Fibroblast of skin of left quadriceps (primary cell): ENCODE measurements around the gene ZNF688.

ENCODE experiments used
- DNase-seq, 2 experiments: peaks; one replicate each; pipeline ENCODE4 v3.0.0-alpha.2; 2013; ENCODE audit warnings: low read depth in 2 of 2

The ZNF688 gene

DNA sequence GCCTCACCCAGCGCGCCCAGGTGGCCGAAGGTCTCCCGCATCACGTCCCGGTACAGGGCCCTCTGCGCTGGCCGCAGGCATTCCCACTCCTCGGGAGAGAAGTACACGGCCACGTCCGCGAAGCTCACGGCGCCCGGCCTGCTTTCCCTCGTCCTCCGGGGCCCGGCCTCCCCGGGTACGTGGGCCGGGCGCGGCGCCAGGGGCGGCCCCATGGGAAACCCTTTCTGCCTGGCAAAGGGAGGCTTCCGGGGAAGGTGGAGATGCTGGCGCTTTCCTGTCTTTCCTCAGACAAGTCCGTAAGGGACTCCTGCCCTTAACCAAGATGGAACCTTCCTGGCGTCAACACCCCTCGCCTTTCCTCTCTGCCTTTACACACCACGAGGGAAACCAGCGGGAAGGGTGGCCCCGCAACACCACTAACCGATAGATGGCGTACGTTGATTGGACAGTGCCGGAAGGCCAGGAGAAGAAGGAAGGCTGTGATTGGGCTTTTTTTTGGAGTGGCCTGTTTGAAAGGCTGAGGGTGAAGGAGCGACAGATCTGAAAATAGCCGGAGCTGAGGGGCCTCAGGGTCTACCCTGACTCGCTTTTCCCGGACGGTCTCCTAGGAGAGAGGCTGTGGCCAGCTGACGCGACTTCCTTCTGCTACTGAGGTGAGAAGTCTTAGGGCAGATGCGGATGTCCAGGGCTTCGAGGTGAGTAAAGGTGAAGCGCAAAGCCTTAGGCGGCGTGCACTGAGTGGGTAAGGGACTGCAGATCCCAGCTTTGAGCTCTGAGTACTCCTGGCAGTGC lies 14.1 kb upstream of the ZNF688 start, which contains the start of gene ZNF785:
TSS of gene ZNF785 (minus strand) at position 298 of the 792 bp plus-strand sequence. CDS start at position 212, 86 bp downstream.
- peak; percentile 98 to 99 for DNase-seq

DNA sequence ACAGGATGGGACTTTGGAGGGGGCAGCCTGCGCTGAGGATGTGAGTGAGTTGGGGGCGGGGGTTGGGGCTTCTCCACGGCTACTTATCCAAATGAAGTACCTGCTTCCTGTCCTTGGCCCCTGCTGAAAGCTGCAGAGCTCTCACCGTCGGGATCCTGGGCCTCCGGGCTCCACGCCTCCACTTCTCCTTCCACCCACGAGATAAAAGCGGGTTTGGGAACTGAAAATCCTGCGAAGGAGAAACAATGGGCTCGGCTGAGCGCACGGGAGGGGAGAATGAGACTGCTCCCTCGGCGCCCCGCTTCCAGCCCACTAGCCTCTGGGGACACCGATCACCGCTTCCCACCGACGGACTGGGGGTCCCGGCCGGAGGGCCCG lies 13.5 kb upstream of the ZNF688 start:
- DNase-seq = no peak

DNA sequence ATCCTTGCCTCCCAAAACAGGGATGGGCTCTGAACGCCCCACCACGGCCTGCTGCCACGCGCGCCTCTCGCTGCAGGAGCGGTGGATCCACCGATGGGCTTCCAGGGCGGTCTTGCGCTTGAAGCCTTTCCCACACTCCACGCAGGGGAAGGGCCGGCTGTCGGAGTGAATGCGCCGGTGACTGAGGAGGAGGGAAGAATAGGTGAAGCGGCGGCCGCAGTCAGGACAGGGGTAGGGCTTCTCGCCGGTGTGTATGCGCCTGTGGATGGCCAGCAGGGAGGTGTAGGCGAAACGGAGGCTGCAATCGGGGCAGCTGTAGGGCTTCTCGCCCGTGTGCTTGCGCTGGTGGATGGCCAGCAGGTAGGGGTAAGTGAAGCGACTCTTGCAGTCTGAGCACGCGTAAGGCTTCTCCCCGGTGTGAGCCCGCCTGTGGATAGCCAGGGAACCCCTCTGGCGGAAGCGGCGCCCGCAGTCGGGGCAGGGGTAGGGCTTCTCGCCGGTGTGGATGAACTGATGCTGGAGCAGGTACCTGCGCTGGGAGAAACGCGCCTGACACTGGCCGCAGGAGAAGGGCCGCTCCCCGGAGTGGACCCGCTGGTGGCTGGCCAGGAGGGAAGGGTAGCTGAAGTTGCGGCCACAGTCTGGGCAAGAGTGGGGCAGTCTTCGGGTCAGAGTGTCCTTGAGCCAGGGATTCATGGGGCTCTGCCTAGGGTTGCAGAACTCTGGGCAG lies 11.3 kb upstream of the ZNF688 start:
- DNase-seq = no peak

DNA sequence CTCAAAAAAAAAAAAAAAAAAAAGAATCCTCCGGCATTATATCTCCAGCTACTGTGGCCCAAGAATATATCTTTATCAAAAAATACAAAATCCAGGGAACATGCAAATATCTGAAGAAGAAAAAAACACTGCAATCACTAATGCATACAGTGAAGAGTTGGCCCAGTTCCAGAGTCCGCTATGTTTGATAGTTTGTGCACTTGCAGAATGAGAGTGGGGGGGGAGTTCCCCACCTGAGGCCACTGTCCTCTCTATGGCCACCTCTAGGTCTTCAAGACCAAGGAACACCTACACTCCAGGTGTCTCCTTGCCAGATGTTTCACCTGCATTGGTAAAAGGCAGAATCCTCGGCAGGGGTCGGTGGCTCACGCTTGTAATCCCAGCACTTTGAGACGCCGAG lies 9.9 kb upstream of the ZNF688 start:
- DNase-seq = no peak

DNA sequence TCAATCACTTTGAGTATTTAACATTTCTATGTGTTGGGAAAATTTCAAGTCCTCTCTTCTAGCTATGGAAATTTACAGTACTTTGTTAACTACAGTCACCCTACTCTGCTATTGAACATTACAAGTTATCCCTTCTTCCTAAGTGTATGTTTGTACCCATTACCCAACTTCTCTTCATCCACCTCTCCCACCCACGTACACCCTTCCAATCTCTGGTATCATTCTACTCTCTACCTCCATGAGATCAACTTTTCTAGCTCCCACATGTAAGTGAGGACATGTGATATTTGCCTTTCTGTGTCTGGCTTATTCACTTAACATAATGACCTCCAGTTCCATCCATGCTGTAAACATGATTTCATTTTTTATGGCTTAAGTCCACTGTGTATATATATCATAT lies 3.2 kb upstream of the ZNF688 start:
- no peak for DNase-seq

DNA sequence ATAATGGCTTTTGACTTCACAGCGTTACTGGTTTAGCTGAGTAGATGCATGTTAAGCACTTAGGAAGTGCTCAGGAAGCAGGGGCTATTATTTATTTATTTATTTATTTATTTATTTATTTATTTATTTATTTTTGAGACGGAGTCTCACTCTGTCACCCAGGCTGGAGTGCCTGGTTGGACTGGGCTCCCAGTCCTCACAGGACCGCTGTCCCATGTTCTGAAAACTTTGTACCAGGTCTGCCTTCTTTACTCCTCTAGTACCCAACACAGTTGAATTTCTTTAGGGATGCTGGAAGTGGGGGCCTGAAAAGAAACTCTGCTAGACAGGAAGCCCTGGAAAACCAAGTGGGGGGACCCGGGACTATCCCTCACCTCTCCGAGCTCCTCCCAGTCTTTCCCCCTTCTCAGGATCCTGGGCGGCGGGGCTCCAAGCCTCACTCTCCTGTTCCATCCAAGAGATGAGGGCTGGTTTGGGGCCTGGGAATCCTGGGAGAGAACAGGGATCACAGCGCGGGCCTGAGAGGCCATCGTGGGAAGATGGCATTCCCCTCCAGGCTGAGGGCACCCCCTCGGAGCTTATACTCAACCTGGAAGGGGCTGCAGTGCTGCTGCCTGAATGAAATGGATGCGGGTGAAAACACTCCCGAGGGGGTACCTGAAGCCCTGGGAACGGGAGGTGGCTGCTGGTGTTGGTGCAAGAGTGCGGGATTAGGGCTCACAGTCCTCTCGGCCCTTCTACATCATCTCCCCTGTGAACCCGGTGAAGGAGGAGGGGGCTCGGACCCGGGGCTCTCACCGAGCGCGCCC lies 674 bp downstream of the ZNF688 start:
- peak in 1 of 2 experiments; percentile 4 for DNase-seq

DNA sequence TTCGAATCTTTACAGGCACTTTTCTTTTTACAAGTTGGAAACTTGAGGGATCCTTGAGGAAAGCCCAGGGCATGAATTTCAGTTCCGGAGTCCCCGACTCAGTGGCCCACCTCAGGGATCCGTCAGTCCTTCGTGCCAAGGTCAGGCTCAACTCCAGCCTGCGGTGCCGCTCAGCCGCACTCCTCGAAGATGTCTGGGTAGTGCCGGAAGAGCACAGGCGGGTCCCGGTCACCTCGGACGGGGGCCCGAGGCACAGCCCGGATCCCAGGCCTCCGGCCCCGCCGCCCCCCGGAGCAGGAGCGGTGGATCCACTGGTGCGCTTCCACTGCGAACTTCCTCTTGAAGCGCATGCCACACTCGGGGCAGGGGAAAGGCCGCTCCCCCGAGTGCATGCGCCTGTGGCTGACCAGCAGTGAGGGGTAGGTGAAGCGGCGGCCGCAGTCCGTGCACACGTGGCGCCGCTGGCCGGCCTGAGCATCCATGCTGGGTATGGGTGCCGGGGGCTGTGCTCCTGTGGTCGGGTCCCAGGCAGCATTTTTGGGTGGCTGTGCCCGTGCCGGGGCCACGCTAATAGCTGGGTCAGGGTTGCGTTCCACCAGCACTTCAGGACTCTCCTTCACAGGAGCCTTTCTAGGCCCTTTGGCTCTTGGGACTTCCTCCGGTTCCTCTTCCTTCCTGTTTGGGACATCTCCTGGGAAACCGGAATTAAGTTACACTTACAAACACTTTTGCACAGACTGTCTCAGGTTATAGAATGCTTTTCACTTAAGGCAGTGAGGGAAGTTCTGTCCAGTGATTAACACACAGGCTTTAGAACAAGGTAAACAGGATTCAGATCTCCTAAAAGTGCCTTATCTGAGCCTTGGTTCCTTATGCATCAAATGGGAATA lies 1.5 kb downstream of the ZNF688 start:
- no peak for DNase-seq

DNA sequence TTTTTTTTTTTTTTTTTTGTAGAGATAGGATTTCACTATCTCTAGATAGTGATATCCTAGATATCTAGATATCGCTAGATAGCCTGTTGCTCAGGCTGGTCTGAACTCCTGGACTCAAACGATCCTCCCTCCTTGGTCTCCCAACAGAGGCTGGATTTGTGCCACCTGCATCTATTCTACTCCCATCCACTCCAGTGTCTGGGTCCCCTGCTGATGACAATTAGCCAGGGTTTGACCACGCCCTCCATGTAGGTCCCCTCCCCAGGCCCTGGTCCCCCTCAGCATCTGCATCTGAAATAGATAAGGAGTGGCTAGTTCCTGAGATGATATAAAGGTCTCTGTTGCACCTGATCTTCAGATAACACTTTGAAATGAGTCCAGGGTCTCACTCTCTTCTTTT lies 2.2 kb downstream of the ZNF688 start:
- DNase-seq = no peak

DNA sequence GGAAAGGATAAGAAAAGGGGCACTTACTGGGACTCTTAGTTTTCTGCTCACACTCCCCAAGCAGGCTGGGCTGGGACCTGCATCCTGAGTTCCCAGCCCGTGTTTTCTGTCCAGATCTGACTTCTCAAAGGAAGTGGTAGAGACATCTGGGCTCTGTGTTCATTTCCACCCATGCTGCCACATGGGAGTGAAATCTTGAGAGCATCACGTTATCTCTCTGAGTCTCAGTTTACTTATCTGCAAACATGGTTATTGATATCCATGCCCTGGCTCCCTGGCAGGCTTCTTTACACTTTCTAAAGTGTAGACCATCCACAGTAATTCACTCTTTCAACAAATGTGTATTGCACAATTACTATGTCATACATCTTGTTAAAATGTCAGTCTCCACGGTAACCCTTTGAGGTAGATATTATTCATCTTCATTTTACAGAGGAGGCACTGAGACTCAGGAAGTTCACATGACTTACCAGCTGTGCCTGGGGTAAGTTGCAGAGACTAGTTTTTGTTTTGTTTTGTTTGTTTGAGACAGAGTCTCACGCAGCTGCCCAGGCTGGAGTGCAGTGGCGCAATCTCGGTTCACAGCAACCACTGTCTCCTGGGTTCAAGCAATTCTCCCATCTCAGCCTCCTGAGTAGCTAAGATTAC lies 3.4 kb downstream of the ZNF688 start:
- DNase-seq = peak; percentile 37 to 45

DNA sequence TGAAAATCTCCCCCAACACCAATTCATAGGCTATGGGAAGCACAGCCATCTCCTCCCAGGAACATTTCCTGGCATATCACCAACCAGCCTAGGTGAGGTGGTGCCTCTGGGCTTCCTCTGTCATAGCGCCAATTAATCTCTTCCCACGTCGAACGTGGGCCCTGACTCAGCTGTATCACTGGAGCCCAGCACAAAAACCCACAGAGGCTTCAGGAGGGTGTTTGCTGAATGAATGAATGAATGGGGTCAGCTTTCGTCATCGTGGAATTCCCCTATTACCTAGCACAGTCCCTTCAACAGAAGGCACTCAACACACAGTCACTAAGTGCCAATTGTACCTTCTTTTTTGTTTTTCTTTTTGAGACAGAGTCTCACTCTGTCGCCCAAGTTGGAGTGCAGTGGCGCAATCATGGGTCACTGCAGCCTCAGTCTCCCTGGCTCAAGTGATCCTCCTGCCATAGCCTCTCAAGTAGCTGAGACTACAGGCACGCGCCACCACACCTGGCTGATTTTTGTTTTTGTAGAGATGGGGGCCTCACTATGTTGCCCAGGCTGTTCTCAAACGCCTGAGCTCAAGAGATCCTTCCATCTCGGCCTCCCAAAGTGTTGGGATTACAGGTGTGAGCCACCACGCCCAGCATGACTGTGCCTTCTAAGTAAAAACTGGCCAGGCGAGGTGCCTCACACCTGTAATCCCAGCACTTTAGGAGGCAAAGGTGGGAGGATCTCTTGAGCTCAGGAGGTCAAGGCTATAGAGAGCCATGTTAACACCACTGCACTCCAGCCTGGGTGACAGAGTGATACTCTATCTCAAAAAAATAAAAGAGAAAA lies 4.1 kb downstream of the ZNF688 start:
- DNase-seq = no peak

DNA sequence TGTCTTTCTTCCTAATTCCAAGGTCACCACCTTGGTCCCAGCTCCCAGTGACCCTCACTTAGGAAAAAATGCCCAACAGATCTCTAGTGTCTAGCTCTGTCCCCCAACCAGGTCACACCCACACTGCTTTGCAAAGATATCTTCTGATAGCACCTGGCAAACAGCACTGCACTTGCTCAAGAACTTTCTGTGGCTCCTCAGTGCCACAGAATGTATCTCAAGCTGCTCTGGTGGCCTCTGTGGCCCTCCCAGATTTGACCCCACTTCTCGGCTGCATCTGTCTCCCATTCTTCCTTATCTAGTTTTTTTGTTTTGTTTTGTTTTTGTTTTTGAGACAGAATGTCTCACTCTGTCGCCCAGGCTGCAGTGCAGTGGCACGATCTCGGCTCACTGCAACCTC lies 5.0 kb downstream of the ZNF688 start:
- no peak for DNase-seq

DNA sequence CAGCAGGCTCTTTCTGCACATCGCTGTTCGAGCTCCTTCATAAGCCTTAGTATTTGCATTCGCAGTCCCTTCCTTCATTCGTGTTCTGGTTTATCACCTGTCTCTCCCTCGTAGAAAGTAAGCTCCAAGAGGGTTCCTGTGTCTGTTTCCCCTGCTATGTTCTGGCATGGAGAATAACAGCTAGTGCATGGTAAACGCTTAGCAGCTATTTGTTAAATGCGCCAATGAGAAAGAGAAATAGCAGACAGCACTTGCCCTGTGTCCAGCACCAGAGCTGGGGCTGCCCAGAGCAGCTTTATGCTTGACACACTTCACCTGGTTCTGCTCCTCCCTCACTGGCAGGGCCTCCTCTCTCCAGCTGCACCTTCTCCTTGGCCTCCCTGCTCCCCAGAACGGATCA lies 5.5 kb downstream of the ZNF688 start:
- no peak for DNase-seq

DNA sequence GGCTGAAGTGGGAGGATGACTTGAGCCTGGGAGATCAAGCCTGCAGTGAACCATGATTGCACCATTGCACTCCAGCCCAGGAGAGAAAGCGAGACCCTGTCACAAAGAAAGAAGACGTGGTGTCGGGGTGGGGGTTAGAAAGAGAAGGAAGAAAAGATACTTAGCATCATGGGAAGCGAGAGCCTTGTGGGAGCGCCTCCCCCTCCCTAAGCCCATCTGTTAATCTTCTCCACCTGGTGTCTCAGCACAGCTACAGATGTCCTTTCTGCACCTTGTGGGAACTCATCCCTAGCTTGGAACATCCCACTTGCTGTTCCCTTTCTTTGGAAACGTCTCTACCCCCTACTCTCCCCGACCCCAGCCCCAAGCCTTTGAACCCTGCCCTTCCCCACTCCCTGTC lies 6.0 kb downstream of the ZNF688 start:
- DNase-seq = no peak

DNA sequence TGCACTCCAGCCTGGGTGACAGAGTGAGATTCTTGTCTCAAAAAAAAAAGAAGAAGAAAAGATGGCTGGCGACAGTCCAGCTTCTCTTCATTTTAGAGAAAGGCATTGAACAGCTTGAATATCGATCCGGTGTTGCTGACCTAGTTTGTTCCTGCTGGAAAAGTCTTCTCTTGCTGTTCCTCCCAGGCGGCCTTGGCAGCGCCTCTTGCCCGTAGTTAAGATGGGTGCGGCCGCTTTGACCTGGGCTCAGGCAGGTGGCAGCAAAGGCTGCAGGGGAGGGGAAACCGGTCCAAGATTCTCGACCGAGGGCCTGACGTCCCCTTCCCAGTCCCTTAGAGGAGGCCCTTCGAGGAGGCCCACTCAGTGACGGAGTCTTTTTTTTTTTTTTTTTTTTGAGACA lies 9.5 kb downstream of the ZNF688 start:
- no peak for DNase-seq

DNA sequence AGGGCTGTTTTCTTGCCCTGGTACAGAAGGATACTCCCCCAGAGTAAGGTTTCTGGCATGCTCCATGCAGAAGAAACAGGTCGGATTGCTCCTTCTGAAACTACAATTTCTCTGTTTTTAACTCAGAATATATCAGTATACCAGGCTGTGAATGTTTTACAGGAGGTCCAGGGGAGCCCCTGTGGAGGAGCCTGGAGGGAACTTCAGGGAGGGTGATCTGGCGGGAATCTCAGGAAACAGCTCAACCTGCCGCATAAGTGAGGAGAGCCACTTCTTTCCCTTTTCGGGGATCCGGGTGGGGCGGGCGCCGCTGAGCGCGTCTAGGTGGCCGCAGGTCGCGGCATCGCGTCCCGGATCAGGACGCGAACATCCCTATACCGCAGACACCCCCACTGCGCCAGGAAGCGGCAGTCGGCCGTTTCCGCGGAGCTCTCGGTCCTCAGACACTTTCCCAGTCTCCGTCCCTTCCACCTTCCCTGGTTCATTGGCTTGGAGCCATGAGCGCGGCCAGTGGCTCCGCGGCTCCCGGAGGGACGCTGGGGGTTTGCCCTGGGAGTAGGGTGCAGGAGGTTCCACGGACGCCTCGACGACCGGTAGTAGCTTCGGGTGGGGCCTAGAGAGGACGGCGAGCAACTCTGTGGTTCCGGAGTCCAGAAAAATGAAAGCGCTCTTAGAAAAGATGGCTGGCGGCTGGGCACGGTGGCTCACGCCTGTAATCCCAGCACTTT lies 10.3 kb downstream of the ZNF688 start:
- DNase-seq = no peak

DNA sequence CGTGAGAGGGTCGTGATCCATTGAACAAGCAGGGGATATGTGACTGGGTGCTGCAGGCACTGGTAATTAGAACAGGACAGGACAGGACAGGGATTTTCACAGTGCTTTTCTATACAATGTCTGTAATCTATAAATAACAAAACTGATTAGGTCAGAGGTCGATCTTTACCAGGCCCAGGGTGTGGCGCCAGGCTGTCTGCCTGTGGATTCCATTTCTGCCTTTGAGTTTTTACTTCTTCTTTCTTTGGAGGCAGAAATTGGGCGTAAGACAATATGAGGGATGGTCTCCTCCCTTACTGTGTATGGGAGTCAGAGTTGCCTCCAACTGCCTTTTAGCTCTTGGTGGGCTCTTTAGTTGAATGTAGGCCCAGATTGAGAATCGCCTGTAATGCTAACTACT lies 11.8 kb downstream of the ZNF688 start:
- no peak for DNase-seq

DNA sequence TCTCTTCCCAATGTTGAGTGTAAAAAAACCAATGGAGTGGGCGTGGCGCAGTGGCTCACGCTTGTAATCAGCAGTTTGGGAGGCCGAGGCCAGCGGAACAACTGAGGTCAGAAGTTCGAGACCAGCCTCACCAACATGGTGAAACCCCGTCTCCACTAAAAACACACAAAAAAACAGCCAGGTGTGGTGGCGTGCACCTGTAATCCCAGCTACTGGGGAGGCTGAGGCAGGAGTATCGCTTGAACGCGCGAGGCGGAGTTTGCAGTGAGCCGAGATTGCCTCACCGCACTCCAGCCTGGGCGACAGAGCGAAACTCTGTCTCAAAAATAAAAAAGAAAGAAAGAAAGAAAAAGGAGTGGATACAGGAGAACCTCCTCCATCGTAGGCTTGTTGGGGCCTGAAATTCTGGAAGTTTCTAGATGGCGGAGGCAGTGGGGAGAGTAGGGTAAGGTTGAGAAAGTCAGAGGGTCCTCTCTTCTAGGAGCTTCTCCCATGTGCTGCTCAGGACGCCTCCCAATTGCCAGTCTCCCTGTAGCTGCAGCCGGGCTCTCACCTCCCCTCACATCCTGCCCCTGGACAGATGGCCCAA lies 12.6 kb downstream of the ZNF688 start:
- DNase-seq = no peak

DNA sequence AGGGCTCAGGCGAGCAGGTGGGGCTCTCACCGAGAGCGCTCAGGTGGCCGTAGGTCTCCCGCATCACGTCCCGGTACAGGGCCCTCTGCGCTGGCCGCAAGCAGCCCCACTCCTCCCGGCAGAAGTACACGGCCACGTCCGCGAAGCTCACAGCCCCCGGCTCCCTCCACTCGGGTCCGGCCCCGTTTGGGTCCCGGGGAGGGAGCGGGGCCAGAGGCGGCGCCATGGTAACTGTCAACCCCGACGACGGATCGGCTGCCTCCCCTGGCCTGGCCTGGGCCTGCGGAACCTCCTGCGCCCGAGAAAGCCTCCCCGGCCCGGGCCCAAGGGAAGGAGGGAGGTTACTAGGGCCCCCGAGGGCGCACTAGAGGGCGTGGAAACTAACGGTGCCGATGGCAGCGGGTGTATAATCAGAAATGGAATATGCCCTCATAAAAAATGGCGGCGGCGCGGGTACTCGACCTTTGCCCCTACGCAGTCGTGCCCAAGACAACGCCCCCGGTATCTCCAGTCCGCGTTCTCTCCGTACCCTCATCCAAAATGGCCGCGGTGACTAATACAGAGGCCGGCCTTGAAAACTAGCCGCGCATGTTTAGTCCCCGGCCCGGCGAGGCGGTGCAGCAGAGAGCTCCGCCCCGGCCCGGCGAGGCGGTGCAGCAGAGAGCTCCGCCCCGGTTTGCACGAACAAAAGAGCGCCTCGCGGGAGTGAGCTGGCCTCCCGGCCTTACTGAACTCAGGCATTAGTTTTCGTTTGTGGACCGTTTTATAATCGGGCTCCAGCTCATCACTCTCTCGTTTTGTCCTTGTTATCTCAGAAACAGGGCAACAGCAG lies 13.3 kb downstream of the ZNF688 start, which contains the start of gene ZNF764:
TSS of gene ZNF764 (minus strand) at position 418 of the 832 bp plus-strand sequence. CDS start at position 226, 192 bp downstream.
- peak; percentile 96 for DNase-seq
